Pulmonary artery endothelial cell (primary cell): Measurements from ENCODE around the gene SLC7A11. TPM values are rescaled to one million over a fixed set of nuclear protein-coding genes. Genes with fewer than 3 reads are reported as not detected.
A peak's percentile ranks its signal among the peaks of the same experiment; 100 is the strongest.

Experiments
- DNase-seq: peaks from one replicate; pipeline ENCODE4 v3.0.0-alpha.2; 2011; ENCODE audit warnings: low read depth, low spot score
- total RNA-seq: library from RNA; depleted of rRNA; stranded (reverse); fragments of >200 nt; gene quantifications from 2 replicates; pipeline ENCODE4 v1.2.3, GENCODE V29; 2014

The SLC7A11 gene
- total RNA-seq: 91.2 and 113 TPM in 2 replicates

- peak; percentile 97 for DNase-seq
Measured at GRCh38 chr4:138242076-138242833, at the start of gene SLC7A11. TSS of gene SLC7A11 (minus strand) at chr4:138242349. CDS start at chr4:138242069, 280 bp downstream.

GRCh38 chr4:138291431-138291830 is 49.3 kb upstream of the SLC7A11 start:
- no peak for DNase-seq

- no peak for DNase-seq
Measured at GRCh38 chr4:138290805-138291204, 48.7 kb upstream of the SLC7A11 start.

DNA sequence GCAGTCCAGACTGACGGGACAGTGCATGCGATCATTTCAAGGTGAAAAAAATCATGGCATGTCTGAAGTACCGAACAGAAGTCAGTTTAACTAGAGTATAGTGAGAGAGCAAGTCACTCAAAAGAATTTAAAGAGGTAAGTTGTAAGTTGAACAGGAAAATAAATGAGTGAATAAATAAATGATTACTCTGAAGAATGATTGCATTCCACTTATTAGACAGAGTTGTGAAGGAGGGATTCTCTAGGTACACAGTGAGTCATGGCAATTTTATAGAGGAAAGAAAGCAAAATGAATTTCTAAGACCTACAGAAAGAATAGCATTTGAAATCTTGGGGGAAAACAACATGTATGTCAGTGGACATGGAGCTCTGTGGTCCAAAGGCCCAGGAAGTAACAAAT is 37.1 kb upstream of the SLC7A11 start:
- no peak for DNase-seq

GRCh38 chr4:138277133-138277532 is 35.0 kb upstream of the SLC7A11 start:
- no peak for DNase-seq

GRCh38 chr4:138275963-138276621 is 33.9 kb upstream of the SLC7A11 start:
- peak; percentile 92 for DNase-seq

- peak; percentile 17 for DNase-seq
Measured at GRCh38 chr4:138275216-138275615, 33.1 kb upstream of the SLC7A11 start.

DNA sequence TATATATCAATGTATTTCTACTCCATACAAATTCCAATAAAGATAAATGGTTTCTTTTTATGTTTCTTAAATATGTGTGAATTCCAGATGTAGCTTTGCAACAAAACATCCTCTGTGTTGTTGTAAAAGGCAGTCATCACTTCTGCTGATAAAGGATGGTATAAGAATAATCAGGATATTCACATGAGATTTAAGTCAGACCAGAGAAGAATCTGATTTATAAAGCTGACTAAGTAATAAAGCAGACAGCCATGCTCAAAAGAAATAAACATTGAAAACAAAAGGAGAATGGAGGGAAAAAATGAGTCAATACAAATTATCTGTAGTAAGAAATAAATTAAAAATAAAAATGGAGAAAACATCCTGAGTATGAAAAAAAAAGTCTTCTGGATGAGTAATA is 27.0 kb upstream of the SLC7A11 start:
- no peak for DNase-seq

- DNase-seq: no peak
Measured at GRCh38 chr4:138267835-138268234, 25.7 kb upstream of the SLC7A11 start.

DNA sequence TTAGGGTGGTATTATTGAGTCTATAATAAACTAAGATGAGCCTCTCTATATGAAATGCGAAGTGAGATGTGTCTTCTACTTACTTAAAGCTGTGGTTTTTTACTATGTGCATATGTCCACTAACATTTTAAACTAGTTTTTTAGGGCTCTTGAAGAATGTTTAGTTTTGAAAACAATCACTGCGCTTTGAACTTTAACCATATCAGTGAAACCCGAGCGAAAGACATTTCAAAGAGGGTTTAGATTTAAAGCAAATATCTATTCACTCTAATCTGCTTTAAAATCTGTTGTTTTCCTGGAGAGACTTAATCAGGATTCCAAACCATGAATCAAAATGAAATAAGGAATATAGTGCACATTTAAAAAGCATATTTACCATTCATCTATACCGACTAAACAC is 24.8 kb upstream of the SLC7A11 start:
- no peak for DNase-seq

- no peak for DNase-seq
Measured at GRCh38 chr4:138263247-138263816, 21.2 kb upstream of the SLC7A11 start.

GRCh38 chr4:138262469-138262868 is 20.3 kb upstream of the SLC7A11 start:
- no peak for DNase-seq

GRCh38 chr4:138262030-138262429 is 19.9 kb upstream of the SLC7A11 start:
- DNase-seq: no peak

- no peak for DNase-seq
Measured at GRCh38 chr4:138259824-138260223, 17.7 kb upstream of the SLC7A11 start.

DNA sequence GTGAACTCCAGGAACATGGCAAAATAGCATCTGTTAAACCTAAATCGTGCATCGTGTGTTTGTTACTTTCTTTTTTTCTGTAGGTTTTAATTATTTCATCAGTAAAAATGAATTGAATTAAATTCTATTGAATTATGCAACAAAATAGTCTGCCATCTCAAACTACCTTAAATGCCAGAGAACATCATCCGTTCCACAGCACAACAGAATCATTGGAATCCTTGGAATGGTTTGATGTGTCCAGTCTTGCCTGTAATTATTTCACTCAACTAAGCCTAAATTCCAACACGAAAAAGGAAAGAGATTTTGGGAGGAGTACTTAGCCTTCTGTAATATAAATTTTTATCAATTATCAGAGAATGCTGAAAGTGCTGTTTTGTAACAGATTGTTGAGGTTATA is 17.1 kb upstream of the SLC7A11 start:
- no peak for DNase-seq

GRCh38 chr4:138256608-138257007 is 14.5 kb upstream of the SLC7A11 start:
- no peak for DNase-seq

DNA sequence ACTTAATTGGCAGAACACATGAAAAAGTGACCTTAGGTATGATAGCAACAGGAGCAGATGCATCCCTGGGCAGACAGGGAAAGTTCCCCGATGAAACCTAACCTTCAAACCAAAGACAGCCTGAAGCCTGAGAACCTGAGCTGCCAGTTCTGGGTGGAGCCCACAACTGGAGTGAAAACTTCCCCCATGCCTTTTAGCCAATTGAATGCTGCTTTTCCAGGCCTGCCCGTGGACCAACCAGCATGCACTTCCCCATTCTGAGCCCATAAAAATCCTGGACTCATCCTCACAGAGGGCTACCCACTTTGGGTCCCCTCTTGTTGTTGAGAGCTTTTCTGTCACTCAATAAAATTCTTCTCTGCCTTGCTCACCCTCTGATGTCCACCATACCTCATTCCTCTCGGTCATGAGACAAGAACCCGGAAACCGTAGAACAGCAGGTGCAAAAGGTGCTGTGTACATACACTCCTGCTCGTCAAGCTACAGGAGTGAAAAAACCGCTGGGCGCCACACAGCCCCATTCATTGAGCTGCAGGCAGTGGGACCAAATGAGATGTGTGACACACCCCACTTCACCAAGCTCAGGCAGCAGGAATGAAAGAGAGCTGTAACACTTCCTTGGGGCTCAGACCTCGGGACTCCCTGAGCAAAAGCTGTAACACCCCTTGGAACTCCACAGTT is 13.9 kb upstream of the SLC7A11 start:
- DNase-seq: no peak

DNA sequence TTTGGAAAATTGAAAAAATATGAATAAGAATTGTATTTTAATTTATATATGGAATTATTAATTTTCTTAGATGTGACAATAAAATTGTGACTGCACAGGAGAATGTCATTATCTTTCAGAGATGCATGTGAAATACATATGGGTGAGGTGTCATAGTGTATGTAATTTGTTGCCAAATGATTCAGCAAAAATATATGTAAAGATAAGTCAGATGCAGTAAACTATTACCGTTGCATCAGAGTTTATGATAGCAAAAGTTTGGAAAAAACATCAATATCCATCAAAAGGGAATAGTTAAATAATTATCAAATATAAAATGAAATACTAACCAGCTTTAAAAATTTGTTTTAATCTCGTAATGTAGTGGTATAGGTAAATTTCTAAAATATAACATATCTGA is 10.4 kb upstream of the SLC7A11 start:
- DNase-seq: no peak

DNA sequence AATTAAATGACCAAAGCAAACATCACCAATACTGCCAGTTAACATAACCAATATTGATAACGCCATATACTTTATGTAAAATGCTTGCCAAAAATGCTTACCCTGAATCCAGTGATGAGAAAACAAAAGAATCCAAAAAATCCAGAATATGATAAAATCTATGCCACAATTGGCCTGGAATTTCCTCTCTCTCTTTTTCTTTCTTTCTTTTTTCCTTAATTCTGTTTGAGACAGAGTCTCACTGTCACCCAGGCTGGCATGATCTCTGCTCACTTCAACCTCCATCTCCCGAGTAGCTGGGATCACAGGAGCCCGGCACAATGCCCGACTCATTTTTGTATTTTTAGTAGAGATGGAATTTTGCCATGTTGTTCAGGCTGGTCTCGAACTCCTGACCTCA is 9.8 kb upstream of the SLC7A11 start:
- DNase-seq: no peak

GRCh38 chr4:138249132-138249531 is 7.0 kb upstream of the SLC7A11 start:
- no peak for DNase-seq

DNA sequence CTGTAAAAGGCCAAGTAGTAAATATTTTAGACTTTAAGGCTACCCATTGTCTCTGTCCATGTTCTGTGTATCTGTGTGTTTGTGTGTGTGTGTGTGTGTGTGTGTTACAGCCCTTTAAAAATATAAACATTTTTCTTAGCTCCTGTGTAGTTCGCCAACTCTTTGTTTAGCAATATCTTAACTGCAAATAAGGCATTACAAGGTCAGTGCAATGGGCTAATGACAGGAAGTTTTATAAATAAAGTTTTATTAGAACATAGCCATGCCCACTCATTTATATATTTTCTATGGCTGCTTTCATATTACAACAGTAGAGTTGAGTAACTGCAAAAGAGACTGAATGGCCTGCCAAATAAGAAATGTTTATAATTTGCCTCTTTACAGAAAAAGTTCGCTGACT is 5.9 kb upstream of the SLC7A11 start:
- DNase-seq: no peak

DNA sequence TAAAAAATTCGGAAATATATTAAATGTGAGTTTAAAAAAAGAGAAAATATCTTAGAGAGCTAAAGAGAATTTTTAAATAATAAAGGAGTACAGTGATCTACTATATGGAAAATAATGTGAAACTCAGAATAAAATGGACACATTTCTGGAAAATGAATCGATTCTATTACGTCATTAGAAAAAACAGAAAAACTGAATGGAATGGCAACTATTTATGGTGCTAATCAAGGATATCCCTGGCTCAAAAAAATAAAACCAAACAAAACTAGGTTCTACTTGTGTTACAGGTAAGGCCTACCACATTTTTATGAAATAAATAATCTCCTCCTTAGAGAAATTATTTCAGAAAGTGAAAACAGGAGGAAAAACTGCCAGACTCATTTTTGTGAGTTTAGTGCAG is 5.5 kb upstream of the SLC7A11 start:
- no peak for DNase-seq
